GM23338 (cell line): ENCODE data around the gene GUCY1A1.

Experiments
- CREB1 ChIP-seq: fragments of 250-450 bp; sonication (Bioruptor Pico); IDR thresholded peaks from 2 replicates; pipeline ENCODE4 v1.5.0; 2020; ENCODE audit warnings: low read depth, mild to moderate bottlenecking, moderate library complexity
- CTCF ChIP-seq, 2 experiments: fragments of 200-600 bp in 1 of 2; sonication (generic) in 1 of 2; conservative IDR thresholded peaks; 2 replicates each; pipeline versions ENCODE4 v1.5.1 to v1.6.1; 2016 to 2017; ENCODE audit warnings: antibody characterized with exemption in 2 of 2, low read depth in 2 of 2, mild to moderate bottlenecking in 2 of 2, moderate library complexity in 1 of 2
- ETS1 ChIP-seq: IDR thresholded peaks from 2 replicates; pipeline ENCODE4 v1.6.1; 2016; ENCODE audit warnings: antibody characterized with exemption
- EZH2 ChIP-seq: fragments of 200-600 bp; sonication (generic); IDR thresholded peaks from one replicate; pipeline ENCODE4 v1.8.0; 2017; ENCODE audit warnings: antibody characterized with exemption, mild to moderate bottlenecking, low read depth; ENCODE audit not compliant: unreplicated experiment
- EZH2phosphoT487 ChIP-seq: fragments of 200-600 bp; sonication (generic); IDR thresholded peaks from one replicate; pipeline ENCODE4 v1.8.1; 2018; ENCODE audit warnings: antibody characterized with exemption; ENCODE audit not compliant: unreplicated experiment
- JUNB ChIP-seq: IDR thresholded peaks from one replicate; pipeline ENCODE4 v1.6.1; 2016; ENCODE audit warnings: antibody characterized with exemption; ENCODE audit not compliant: unreplicated experiment
- NANOG ChIP-seq: IDR thresholded peaks from 2 replicates; pipeline ENCODE4 v1.6.1; 2016; ENCODE audit warnings: antibody characterized with exemption, borderline replicate concordance
- POLR2AphosphoS5 ChIP-seq: IDR thresholded peaks from 2 replicates; pipeline ENCODE4 v1.6.1; 2016; ENCODE audit warnings: antibody characterized with exemption, low read depth
- REST ChIP-seq: IDR thresholded peaks from one replicate; pipeline ENCODE4 v1.6.1; 2018; ENCODE audit warnings: antibody characterized with exemption; ENCODE audit not compliant: unreplicated experiment
- ZNF114 ChIP-seq: fragments of 250-450 bp; sonication (Bioruptor Pico); IDR thresholded peaks from 2 replicates; pipeline ENCODE4 v1.5.0; 2020; ENCODE audit warnings: mild to moderate bottlenecking, moderate library complexity
- ZNF331 ChIP-seq: fragments of 250-450 bp; sonication (Bioruptor Pico); IDR thresholded peaks from 2 replicates; pipeline ENCODE4 v1.5.0; 2020; ENCODE audit warnings: low read depth, mild to moderate bottlenecking, moderate library complexity
- ZNF462 ChIP-seq: fragments of 250-450 bp; sonication (Bioruptor Pico); IDR thresholded peaks from 2 replicates; pipeline ENCODE4 v1.5.0; 2020; ENCODE audit warnings: mild to moderate bottlenecking, moderate library complexity

- TF ChIP-seq CTCF (conservative IDR thresholded peaks at IDR 0.05; ENCODE audit: low read depth in 2 of 2), result no peak
- no peak for TF ChIP-seq ETS1
- TF ChIP-seq EZH2phosphoT487, result no peak
- peak; percentile 43; the same call in 1 of the 2 replicates for TF ChIP-seq POLR2AphosphoS5
- TF ChIP-seq EZH2, result no peak
- TF ChIP-seq REST, result no peak
- no peak for TF ChIP-seq NANOG
- no peak for TF ChIP-seq ZNF331
- TF ChIP-seq CREB1 (CRISPR knock-in tag), result no peak
- no peak for TF ChIP-seq JUNB
- TF ChIP-seq ZNF114 (CRISPR knock-in tag), result no peak
- TF ChIP-seq ZNF462 (CRISPR knock-in tag), result no peak
Measured at GRCh38 chr4:155666344-155667221, at the start of gene GUCY1A1.
